ENCODE results near the gene CHD5.

CHD5 gene

DNA sequence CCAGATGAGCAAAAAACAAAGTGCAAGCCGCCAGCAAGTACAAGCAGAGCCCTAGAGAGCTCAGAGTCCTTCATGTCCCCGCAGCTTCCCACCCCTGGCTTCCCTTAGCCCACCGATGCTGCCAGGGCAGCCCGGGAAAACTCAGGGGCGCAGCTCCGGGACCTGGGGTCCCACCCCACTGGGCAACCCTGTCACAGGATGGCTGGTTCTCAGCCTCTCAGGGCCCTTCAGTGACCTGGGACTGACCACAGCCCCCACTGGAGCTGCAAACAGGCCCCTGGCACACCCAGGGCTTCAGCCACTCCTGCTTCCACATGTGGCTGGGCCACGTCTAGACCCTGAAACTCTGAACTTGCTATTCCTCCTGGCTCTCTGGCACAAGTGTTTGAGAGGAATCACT lies 49.5 kb downstream of the CHD5 start:
- no peak for DNase-seq (ENCODE audit: low spot score)

DNA sequence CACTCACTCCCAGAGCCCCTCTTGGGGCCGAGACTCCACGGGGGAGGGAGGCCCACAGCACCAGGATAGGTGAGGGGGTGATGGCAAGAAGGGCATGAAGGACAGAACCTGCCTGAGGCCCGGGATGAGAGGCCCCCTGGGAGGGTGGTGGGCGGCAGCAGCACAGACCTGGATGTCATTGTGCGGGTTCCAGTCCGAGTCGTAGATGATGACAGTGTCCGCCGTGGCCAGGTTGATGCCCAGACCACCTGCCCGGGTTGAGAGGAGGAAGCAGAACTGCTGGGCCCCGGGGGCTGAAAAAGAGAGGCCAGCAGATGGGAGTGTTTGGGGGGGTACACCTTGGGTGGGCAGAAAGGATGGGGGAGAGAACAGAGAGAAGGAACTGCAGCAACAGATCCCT lies 50.1 kb downstream of the CHD5 start:
- DNase-seq (ENCODE audit: low spot score), result no peak

DNA sequence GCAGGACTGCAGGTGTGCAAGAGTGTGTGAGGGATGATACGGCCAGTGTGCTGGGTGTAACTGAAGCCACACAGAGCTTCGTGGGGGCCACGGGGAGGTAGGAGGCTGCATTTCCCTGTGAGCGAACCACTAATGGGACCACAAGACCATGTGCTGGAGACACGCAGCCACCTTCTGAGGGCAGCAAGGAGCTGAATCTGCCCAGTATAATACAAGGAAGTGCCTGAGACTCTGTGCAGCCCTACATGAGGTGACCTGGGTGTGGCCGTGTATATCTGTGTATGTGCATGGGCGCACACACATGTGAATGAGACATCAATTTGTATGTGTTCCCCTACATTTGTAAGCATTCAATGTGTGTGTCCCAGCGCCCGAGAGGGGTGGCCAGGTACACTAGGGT lies 50.8 kb downstream of the CHD5 start:
- DNase-seq (ENCODE audit: low spot score), result no peak

DNA sequence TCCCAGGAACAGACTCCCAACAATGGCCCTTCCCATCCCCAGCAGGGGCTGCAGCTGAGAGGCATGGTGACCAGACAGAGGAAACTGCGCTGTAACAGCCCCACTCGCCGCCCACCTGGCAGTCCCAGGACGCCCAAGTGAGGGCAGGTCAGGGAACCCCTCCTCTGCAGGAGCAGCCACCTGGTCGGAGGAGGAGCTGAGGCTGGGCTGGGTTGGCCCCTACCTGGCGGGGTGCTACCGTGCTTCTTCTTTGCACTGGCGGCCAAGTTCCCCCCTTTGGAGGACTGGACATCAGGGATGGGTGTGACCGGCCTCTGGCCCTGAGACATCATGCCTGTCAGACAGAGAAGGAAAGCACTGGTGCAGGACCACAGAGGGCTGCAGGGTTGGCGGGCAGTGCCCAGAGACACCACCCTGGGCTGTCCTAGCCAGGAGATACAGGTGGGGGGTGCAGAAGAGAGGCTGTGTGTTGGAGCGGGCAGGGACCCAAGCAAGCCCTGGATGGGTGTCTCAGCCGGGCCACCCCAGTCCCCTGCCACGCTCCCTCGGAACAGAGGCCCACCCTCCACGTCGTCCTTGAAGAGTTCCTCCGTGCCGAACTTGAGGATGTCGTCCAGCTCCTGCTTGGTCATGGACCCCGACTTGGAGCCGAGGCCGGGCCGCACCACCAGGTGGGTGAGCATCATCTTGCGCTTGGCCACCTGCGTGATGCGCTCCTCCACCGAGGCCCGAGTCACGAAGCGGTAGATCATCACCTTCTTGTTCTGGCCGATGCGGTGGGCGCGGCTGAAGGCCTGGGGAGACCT lies 51.6 kb downstream of the CHD5 start:
- DNase-seq (ENCODE audit: low spot score), result no peak

DNA sequence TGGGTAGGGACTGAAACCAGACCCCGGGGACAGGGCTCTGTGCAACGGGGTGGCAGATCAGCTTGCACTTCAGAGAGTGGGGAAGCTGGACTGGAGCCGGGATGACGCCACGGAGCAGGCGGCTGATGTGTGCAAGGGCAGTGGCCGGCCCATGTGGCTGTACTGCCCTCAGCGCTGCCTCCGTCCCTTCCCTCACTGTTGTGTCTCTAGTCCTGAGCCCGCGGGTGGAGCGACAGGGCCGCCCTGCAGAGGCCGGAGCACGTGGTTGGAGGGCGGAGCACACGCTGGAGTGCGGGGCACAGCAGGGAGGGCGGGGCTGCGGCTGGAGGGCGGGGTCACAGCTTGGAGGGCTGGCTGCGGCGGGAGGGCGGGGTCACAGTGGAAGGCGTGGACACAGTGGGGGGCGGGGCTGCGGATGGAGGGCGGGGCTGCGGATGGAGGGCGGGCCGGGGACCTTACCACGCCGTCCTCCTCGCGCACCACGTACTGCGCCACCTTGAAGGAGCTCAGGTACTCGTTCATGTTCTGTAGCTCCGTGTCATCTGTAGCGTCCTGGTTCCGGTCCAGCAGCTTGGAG lies 52.4 kb downstream of the CHD5 start:
- peak; percentile 65 for DNase-seq (ENCODE audit: low spot score)

DNA sequence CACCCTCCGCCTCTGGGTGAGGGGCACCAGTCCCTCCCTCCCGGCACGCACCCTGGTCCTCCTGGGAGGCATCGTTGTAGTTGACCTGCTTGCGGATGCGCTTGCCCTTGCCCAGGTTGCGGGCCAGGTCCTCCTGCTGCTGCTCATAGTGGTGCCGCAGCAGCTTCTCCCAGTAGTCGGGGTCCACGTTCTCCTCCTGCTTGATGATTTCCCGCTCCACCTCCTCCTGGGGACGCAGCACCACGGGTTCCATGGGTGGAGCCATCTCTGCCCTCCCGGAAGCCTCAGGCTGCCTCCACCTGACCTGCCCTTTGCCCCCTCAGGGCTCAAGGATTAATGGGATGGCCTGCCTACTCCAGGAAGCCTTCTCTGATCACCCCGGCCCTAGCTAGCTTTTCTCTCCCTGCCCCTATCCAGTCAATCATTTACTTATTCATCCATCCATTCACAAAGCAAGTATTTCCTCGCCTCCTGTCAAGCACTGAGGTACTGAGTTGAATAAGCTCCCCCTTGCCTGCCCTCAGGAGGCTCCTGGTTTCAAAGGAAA lies 53.5 kb downstream of the CHD5 start:
- DNase-seq (ENCODE audit: low spot score), result no peak

DNA sequence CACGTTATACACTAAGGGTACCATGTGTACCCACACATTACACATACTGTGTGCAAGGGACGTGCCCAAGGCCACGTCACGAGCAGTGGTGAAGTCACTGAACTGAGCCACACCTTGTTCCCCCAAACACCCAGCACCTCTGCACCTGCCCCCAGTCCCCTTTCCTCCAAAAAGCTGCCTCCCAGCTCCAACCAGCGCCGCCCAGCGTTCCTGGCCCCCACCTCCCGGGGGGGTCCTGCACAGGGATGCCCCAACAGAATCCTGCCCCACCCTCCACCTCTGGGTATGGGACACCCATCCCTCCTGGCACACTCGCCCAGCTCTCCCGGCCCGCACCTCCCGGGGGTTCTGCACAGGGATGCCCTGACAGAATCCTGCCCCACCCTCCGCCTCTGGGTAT lies 54.1 kb downstream of the CHD5 start:
- no peak for DNase-seq (ENCODE audit: low spot score)

DNA sequence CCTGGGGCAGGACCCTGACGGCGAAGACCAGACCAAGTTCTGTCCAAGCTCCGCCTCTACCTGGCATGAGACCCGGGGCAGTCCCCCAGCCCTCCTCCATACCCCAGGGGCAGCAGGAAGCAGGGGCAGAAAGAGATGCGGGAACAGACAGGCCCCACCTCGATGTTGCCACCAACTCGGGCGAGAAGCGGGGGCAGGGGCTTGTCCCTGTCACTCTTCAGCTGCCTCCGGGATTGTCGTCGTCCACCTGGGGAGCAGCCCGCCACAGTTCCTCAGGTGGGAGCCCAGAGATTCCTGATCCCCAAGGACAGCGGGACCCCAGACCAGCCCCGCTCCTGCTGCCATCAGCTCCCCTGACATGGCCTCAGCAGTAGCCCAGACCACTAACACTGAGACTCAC lies 54.8 kb downstream of the CHD5 start:
- DNase-seq (ENCODE audit: low spot score), result no peak

DNA sequence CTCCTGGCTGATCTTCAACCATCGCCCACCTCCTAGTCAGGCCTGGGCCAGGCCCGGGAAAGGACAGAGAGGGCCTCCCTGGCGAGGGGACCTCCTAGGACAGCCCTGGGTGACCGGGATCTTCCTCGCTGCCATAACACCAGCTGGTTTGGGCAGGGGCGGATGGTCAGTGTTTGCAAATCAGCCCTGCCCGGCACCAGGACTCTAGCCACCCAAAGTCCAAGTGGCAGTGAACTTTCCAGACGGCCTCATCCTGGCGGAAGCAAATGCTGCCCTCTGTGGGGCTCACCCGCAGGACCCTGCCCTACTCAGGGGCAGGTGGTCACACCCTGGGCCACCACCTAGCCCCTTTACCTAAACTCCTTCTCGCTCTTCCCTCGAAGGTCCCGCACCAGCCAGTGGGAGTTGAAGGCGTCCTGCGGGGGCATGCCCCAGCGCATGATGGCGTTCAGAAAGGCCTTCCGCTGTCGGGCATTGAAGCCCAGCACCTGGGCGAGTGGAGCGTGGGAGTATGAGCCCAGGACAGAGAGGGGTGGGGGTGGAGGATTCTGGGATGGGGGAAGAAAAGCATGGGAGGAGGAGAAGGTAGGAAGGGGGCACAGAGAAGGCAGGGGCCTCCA lies 55.3 kb downstream of the CHD5 start:
- no peak for DNase-seq (ENCODE audit: low spot score)

DNA sequence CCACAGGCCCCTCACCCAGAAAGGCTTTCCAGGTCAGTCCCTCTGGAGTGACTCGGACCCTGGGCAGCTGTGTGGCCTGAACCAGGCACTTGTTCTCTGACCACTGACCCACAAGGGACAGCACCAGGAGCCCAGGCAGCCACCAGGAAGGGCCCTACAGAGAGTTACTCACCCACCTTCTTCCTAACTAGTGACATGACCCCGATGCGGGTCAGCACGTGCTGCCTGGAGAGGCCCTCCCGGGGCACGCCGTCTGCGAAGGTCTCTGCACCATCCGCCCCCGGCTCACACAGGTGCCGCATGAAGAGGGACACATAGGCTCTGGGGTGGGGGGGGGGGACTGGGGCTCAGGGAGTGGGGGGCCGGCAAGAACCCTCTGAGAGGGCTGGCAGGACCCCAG lies 55.8 kb downstream of the CHD5 start:
- no peak for DNase-seq (ENCODE audit: low spot score)

DNA sequence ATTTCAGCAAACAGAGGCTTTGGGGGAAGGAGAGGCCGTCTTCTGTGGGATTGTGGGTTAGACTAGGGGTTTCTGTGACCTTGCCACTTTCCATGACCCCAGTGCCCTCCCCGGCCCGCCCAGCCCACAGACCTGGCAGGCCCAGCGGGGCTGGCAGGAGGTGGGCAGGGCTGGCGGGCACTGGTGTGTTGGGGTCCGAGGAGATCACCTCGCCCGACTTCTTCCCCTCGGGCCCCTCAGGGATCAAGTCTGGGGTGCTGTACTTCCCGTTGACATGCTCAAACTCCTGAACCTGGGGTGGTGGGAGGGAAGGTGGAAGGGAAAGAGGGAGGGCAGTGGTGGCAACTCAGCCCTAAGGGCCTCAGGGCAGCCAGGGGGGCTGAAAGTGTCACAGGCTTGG lies 56.3 kb downstream of the CHD5 start:
- DNase-seq (ENCODE audit: low spot score), result no peak

DNA sequence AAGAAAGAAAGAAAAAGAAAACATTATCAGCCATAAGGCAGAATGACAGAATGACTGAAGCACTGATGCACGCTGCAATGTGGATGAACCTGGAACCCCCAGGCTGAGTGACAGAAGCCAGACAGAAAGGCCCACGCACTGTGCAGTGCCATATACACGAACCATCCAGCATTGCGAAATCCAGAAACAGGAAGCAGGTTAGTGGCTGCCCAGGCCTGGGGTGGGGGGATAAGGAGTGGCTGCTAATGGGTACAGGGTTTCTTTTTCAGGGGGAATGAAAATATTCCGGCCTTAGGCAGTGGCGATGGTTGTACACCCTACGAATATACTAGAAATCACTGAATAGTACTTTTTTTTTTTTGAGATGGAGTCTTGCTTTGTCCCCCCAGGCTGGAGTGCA lies 57.0 kb downstream of the CHD5 start:
- no peak for DNase-seq (ENCODE audit: low spot score)

DNA sequence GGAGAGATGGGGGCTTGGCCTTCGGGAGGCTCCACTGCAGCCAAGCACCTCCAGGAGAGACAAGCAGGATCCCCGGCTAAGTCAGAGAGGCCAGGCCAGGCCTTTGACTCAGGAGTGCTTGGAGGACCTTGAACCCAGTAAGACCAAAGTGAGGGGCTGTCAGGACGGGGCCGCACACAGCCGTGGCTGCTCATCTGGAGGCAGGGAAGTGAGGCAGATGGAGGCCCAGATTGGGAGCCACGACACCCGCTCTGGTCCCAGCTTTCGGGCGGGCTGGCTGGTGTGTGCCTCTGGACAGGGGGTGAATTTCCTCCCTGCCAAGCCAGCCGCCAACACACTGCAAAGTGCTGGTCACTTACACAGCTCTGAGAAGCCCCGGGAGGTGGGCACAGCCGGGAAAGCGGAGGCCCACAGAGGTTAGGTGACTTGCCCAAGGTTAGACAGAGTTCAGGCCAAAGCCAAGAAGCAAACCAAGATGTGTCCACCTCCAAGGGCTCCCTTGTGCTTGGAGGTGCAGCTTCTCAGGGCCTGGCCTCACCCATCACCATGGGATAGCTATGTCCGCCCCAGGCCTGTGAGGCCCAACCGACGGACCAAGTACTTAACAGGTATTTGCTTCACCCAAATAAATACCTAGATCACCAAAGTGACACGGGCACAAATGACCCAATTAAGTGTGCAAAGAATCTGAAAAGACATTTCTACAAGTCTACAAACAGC lies 58.3 kb downstream of the CHD5 start:
- no peak for DNase-seq (ENCODE audit: low spot score)

DNA sequence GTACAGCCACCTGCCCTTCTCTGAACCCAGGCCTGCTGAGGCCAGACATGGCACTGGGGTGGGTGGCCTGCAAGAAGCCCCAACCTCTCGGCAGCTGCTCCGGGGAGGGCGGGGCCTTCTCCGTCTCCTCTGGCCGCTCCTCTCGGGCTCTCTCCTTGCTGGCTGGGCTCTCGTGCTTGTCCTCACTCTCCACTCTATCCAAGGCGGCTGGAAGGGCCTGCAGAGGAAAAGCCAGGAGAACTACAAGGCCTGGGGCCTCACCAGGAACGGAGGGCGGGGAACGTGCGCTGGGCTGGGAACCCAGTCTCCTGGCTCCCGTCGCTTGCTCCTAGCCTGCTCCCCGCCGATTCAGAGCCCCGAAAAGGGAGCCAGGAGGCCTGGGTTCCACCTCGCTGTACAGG lies 59.1 kb downstream of the CHD5 start:
- no peak for DNase-seq (ENCODE audit: low spot score)

DNA sequence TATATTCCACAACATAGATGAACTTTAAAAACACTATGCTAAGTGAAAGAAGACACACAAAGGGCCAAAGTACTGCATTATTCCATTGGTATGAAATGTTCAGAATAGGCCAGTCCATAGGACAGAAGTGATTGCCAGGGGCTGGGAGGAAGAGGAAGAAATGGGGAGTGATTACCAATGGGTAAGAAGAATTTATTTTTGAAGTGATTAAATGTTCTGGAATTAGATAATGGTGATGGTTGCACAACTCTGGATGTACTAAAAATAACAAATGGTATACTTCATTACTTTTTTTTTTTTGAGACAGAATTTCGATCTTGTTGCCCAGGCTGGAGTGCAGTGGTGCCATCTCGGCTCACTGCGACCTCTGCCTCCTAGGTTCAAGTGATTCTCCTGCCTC lies 61.7 kb downstream of the CHD5 start:
- no peak for DNase-seq (ENCODE audit: low spot score)

DNA sequence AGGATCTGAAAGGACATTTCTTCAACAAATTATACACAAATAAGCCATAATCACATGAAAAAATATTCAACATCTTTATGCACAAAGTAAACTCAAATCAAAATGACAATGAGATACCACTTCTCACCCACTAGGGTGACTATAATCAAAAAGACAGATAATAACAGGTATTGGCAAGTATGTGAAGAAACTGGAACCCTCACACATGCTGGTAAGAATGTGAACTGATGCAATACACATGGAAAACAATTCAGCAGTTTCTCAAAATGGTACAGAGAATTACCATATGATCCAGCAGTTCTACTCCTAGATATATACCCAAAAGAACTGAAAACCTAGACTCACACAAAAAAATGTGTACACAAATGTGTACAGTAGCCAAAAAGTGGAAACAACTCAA lies 62.5 kb downstream of the CHD5 start:
- DNase-seq (ENCODE audit: low spot score), result no peak

DNA sequence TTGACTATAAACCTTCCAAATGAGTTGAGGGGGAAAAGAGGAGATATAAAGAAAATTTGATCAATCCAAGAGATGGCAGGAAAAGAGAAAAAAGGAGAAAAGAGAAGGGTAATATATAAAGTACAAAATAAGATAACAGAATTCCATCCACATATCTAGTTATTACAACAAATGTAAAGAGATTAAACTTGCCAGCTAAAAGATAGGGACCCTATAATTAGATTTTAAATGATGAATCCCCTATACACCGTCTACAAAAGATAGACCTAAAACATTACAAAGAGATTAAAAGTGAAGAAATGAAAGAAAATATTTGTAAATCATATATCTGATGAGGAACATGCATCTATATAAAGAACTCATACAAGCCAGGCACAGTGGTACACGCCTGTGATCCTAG lies 63.1 kb downstream of the CHD5 start:
- DNase-seq (ENCODE audit: low spot score), result no peak

DNA sequence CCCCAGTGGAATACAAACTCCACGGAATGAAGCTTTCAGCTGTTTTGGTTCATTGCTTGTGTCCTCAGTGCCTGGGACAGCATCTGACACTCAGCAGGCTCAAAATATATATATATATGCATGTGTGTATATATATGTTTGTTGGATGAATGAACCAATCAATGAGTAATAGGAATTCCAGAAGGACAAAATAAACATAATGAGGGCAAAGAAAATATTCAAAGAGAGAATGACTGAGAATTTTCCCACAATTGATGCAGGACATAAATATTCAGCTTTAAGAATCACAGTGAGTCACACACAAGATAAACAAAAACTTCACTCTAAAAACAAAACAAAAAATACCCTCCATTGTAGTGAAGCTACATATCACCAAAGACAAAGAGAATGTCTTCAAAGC lies 64.0 kb downstream of the CHD5 start:
- no peak for DNase-seq (ENCODE audit: low spot score)

DNA sequence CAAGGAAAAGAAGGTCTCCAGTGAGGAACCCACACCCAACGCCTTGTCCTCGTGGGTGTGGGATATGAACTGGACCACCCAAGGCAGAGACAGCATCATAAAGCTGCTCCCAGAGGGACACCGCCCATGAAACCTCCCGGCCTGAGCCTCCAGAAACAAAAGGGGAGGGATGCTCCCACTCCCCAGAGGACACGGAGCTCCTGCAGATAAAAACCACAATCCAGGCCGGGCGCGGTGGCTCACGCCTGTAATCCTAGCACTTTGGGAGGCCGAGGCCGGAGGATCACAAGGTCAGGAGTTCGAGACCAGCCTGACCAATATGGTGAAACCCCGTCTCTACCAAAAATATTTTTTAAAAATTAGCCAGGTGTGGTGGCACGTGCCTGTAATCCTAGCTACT lies 66.4 kb downstream of the CHD5 start:
- no peak for DNase-seq (ENCODE audit: low spot score)

DNA sequence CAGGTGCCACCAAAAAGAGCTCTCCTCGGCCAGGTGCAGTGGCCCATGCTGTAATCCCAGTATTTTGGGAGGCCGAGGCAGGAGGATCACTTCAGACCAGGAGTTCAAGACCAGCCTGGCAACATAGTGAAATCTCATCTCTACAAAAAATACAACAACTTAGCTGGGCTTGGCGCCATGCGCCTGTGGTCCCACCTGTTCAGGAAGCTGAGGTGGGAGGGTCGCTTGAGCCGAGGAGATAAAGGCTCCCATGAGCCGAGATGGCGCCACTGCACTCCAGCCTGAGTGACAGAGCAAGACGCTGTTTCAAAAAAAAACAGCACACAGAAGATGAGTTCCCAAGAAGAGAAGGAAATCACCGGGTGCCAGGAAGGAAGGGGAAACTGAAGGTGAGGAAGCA lies 67.0 kb downstream of the CHD5 start:
- no peak for DNase-seq (ENCODE audit: low spot score)

DNA sequence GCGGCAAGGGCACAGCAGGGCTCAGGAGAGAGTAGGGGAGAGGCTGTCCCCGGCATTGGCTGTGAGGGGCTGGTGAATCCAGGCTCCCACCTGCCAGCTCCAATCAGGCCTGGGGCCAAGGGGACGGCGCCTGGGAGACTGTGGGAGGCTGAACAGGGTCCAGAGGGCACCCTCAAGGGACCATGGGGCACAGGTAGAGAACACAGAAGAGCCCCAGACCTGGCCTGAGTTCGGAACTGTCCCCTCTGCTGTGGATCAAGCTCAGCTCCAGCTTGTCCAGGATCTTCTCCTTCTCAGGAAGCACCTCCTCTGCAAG lies 67.5 kb downstream of the CHD5 start:
- no peak for DNase-seq (ENCODE audit: low spot score)

DNA sequence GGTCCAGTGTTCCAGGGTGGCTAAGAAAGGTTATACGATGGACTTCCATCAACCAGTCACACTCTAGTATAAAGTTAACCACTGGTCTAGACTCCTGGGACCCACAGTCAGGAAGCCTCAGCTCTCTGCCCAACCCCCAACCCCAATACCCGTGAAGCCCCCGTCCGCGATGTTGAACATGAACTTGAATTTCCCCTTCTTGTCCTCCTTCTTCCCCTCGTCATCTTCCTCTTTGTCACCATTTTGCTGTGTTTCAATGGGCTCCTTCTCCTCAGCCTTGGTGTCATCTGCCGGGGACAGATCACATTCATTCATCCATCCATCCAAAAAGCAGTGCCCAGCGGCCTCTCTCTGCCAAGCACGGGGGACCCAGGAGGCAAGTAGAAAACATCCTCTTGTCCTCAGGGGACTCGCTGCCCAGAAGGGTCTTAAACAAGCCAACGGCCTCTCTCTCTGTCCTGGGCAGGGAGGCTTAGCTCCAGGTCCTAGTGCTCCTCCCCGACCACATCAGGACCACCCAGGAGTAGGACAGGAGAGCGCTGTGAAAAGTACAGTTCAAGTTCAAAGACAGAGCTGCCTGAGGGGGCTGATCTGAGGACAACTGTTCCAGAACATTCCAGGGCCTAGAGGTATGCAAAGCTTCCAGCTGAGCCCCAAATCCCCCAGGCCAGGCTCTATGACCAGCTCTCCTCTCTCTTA lies 68.0 kb downstream of the CHD5 start:
- DNase-seq (ENCODE audit: low spot score), result no peak
